Right renal pelvis (tissue), 4 donors: ENCODE data around the gene IL4R. TPM values are rescaled to one million over a fixed set of nuclear protein-coding genes. Genes with fewer than 3 reads are reported as not detected.
"Not testable (repeated sequence)": the region's sequence is repeated elsewhere in the genome, so short reads cannot be mapped to it uniquely, and the experiment has no call there.

Experiments used
- DNase-seq, 4 donors: peaks; one replicate each; pipeline ENCODE4 v3.0.0-alpha.2; 2013; ENCODE audit warnings: low read depth in 4 of 4, low spot score in 3 of 4, missing footprints in 1 of 4
- polyA plus RNA-seq, 4 donors: library from polyadenylated mRNA; unstranded; fragments of 120-200 nt; gene quantifications; one replicate each; pipeline ENCODE4 v1.2.1, GENCODE V29; 2013; ENCODE audit not compliant: insufficient read length in 4 of 4

IL4R gene
- polyA plus RNA-seq, 4 donors = 13.7 to 19.5 (median 17.9) TPM

- no peak for DNase-seq
These were observed 86.2 kb downstream of the IL4R start for GRCh38 chr16:27399969-27400368.

GRCh38 chr16:27400751-27401620 is 87.2 kb downstream of the IL4R start:
- DNase-seq = no peak

- DNase-seq = no peak
These were observed 88.2 kb downstream of the IL4R start, which contains the start of gene IL21R for GRCh38 chr16:27401768-27402568. IL21R (plus strand) TSS chr16:27402174; CDS start chr16:27430072, 27,898 bp downstream.

- no peak for DNase-seq
These were observed 88.8 kb downstream of the IL4R start for GRCh38 chr16:27402569-27402963.

GRCh38 chr16:27402964-27403600 is 89.3 kb downstream of the IL4R start:
- DNase-seq = no peak

- DNase-seq = no peak
These were observed 89.8 kb downstream of the IL4R start for GRCh38 chr16:27403601-27403992.

GRCh38 chr16:27404163-27404823 is 90.5 kb downstream of the IL4R start:
- no peak for DNase-seq

- DNase-seq = no peak
These were observed 92.0 kb downstream of the IL4R start for GRCh38 chr16:27405546-27406451.

GRCh38 chr16:27406511-27407128 is 92.8 kb downstream of the IL4R start:
- DNase-seq = no peak

- no peak for DNase-seq
These were observed 93.4 kb downstream of the IL4R start for GRCh38 chr16:27407133-27407532.

- DNase-seq = no peak
These were observed 94.3 kb downstream of the IL4R start for GRCh38 chr16:27408012-27408601.

GRCh38 chr16:27408602-27409031 is 94.8 kb downstream of the IL4R start:
- no peak for DNase-seq

- DNase-seq = not testable (repeated sequence)
These were observed 96.2 kb downstream of the IL4R start for GRCh38 chr16:27409958-27410357.

GRCh38 chr16:27410761-27411160 is 97.0 kb downstream of the IL4R start:
- DNase-seq = no peak

GRCh38 chr16:27413956-27414355 is 100.2 kb downstream of the IL4R start:
- no peak for DNase-seq
